ENCODE results near the gene ADRA1B.
"Not testable (repeated sequence)": the region's sequence is repeated elsewhere in the genome, so short reads cannot be mapped to it uniquely, and the experiment has no call there.

The ADRA1B gene

GRCh38 chr5:159992566-159992965, 76.3 kb downstream of the ADRA1B start:
- TF ChIP-seq CTCF (IDR thresholded peaks at IDR 0.05): no peak
- no peak overlapping the region for H3K4me3 ChIP-seq
- no peak for DNase-seq (ENCODE audit: low spot score)
- H3K27ac ChIP-seq: no peak overlapping the region

GRCh38 chr5:159993194-159993593, 76.9 kb downstream of the ADRA1B start:
- Histone ChIP-seq H3K4me3 (no peak overlapping the region), H3K27ac (no peak overlapping the region)
- no peak for TF ChIP-seq CTCF (IDR thresholded peaks at IDR 0.05)
- DNase-seq (ENCODE audit: low spot score): no peak

- Histone ChIP-seq H3K27ac (no peak overlapping the region), H3K4me3 (no peak overlapping the region)
- no peak for DNase-seq (ENCODE audit: low spot score)
- TF ChIP-seq CTCF (IDR thresholded peaks at IDR 0.05): no peak
Measured at GRCh38 chr5:159995907-159996306, 79.6 kb downstream of the ADRA1B start.

- no peak overlapping the region for H3K27ac ChIP-seq
- DNase-seq (ENCODE audit: low spot score): no peak
Measured at GRCh38 chr5:160001457-160001856, 85.2 kb downstream of the ADRA1B start.

GRCh38 chr5:160007514-160007913, 91.2 kb downstream of the ADRA1B start:
- no peak for TF ChIP-seq CTCF (IDR thresholded peaks at IDR 0.05)
- no peak overlapping the region for H3K27ac ChIP-seq
- no peak for DNase-seq (ENCODE audit: low spot score)
- H3K4me3 ChIP-seq: no peak overlapping the region

More at GRCh38 chr5:160001457-160001856, 85.2 kb downstream of the ADRA1B start:
- no peak for TF ChIP-seq CTCF (IDR thresholded peaks at IDR 0.05)
- no peak overlapping the region for H3K4me3 ChIP-seq

- not testable (repeated sequence) for DNase-seq (ENCODE audit: low spot score)
- Histone ChIP-seq H3K4me3 (peak overlapping the region; percentile 83), H3K27ac (peak overlapping the region in 1 of 2 donors; percentile 77)
Measured at GRCh38 chr5:160008529-160008876, 92.2 kb downstream of the ADRA1B start.

- DNase-seq (ENCODE audit: low spot score): peak; percentile 95
- peak within 1 kb of the TSS; percentile 77 to 87 for H3K27ac ChIP-seq
- TF ChIP-seq CTCF (IDR thresholded peaks at IDR 0.05): no peak
- H3K4me3 ChIP-seq: peak within 1 kb of the TSS; percentile 83
Measured at GRCh38 chr5:160008877-160009590, 92.8 kb downstream of the ADRA1B start, which contains the start of gene TTC1. TTC1 (plus strand) TSS chr5:160009139; CDS start chr5:160010529, 1,390 bp downstream.

Measured in coronary artery (tissue), 2 donors.